H9 (cell line): Measurements from ENCODE around the gene STPG3. TPM values are rescaled to one million over a fixed set of nuclear protein-coding genes. Genes with fewer than 3 reads are reported as not detected.

Experiments used
- DNase-seq: peaks from one replicate; pipeline ENCODE4 v3.0.0-alpha.2; 2017
- H2AFZ ChIP-seq: one replicate; pipeline ENCODE4 v1.6.1; 2013; ENCODE audit warnings: mild to moderate bottlenecking, low read length, control low read depth, moderate library complexity
- H2AK5ac ChIP-seq: 2 replicates; pipeline ENCODE4 v1.6.1; 2013; ENCODE audit warnings: low read length, control low read depth, mixed read lengths; ENCODE audit not compliant: insufficient read length
- H2BK120ac ChIP-seq: one replicate; pipeline ENCODE4 v1.6.1; 2013; ENCODE audit warnings: low read depth, mild to moderate bottlenecking, low read length, control low read depth, inconsistent platforms; ENCODE audit not compliant: poor library complexity, severe bottlenecking
- H2BK12ac ChIP-seq: 2 replicates; pipeline ENCODE4 v1.6.1; 2013; ENCODE audit warnings: low read length, control low read depth, mixed read lengths, low read depth; ENCODE audit not compliant: insufficient read length
- H2BK15ac ChIP-seq: 2 replicates; pipeline ENCODE4 v1.6.1; 2013; ENCODE audit warnings: low read depth, low read length, control low read depth
- H2BK20ac ChIP-seq: one replicate; pipeline ENCODE4 v1.6.1; 2013; ENCODE audit warnings: low read depth, mild to moderate bottlenecking, low read length, control low read depth, inconsistent platforms; ENCODE audit not compliant: poor library complexity, severe bottlenecking
- H2BK5ac ChIP-seq: 2 replicates; pipeline ENCODE4 v1.6.1; 2013; ENCODE audit warnings: low read length, control low read depth, mixed read lengths; ENCODE audit not compliant: insufficient read length
- H3K14ac ChIP-seq: 2 replicates; pipeline ENCODE4 v1.6.1; 2013; ENCODE audit warnings: low read length, control low read depth; ENCODE audit not compliant: insufficient read depth
- H3K18ac ChIP-seq: 2 replicates; pipeline ENCODE4 v1.6.1; 2013; ENCODE audit warnings: low read depth, mild to moderate bottlenecking, mixed read lengths, low read length, control low read depth; ENCODE audit not compliant: insufficient read length
- H3K23ac ChIP-seq: 2 replicates; pipeline ENCODE4 v1.6.1; 2013; ENCODE audit warnings: low read length, control low read depth, mixed read lengths, low read depth; ENCODE audit not compliant: insufficient read length
- H3K23me2 ChIP-seq: 2 replicates; pipeline ENCODE4 v1.6.1; 2013; ENCODE audit warnings: low read depth, mild to moderate bottlenecking, mixed read lengths, low read length, control low read depth; ENCODE audit not compliant: insufficient read length, poor library complexity, severe bottlenecking
- H3K27ac ChIP-seq: 2 replicates; pipeline ENCODE4 v1.5.1; 2013; ENCODE audit warnings: low read length, control low read depth, mixed read lengths, low read depth; ENCODE audit not compliant: insufficient read length
- H3K27me3 ChIP-seq: 2 replicates; pipeline ENCODE4 v1.6.1; 2013; ENCODE audit warnings: low read length, control low read depth, inconsistent platforms; ENCODE audit not compliant: insufficient read depth
- H3K4ac ChIP-seq: 2 replicates; pipeline ENCODE4 v1.6.1; 2013; ENCODE audit warnings: low read depth, mild to moderate bottlenecking, control low read depth, inconsistent platforms, low read length, moderate library complexity
- H3K4me1 ChIP-seq: 2 replicates; pipeline ENCODE4 v1.6.1; 2013; ENCODE audit warnings: low read length, control low read depth, inconsistent platforms; ENCODE audit not compliant: insufficient read depth
- H3K4me2 ChIP-seq: 2 replicates; pipeline ENCODE4 v1.6.1; 2013; ENCODE audit warnings: low read length, control low read depth, mixed read lengths; ENCODE audit not compliant: insufficient read length, insufficient read depth
- H3K56ac ChIP-seq: 2 replicates; pipeline ENCODE4 v1.6.1; 2013; ENCODE audit warnings: low read depth, mild to moderate bottlenecking, mixed read lengths, low read length, control low read depth; ENCODE audit not compliant: insufficient read length
- H3K79me1 ChIP-seq: 2 replicates; pipeline ENCODE4 v1.6.1; 2013; ENCODE audit warnings: low read depth, mild to moderate bottlenecking, moderate library complexity, low read length, control low read depth, inconsistent platforms; ENCODE audit not compliant: insufficient read depth, poor library complexity, severe bottlenecking
- H3K79me2 ChIP-seq: 2 replicates; pipeline ENCODE4 v1.6.1; 2013; ENCODE audit warnings: low read length, control low read depth, inconsistent platforms; ENCODE audit not compliant: insufficient read depth
- H3K9ac ChIP-seq: 2 replicates; pipeline ENCODE4 v1.6.1; 2013; ENCODE audit warnings: low read length, control low read depth, mixed read lengths; ENCODE audit not compliant: insufficient read length; ENCODE audit errors: extremely low read depth
- H3K9me3 ChIP-seq: one replicate; pipeline ENCODE4 v1.6.1; 2013; ENCODE audit warnings: low read depth, low read length, inconsistent platforms; ENCODE audit not compliant: control insufficient read depth
- H3T11ph ChIP-seq: one replicate; pipeline ENCODE4 v1.6.1; 2013; ENCODE audit warnings: mild to moderate bottlenecking, low read length, control low read depth, inconsistent platforms
- H4K20me1 ChIP-seq: one replicate; pipeline ENCODE4 v1.6.1; 2013; ENCODE audit not compliant: control insufficient read depth, insufficient read length, insufficient read depth
- H4K5ac ChIP-seq: 2 replicates; pipeline ENCODE4 v1.6.1; 2013; ENCODE audit warnings: low read depth, mild to moderate bottlenecking, mixed read lengths, low read length, control low read depth; ENCODE audit not compliant: insufficient read length
- H4K8ac ChIP-seq: replicated peaks from 2 replicates; pipeline ENCODE4 v1.6.1; 2013; ENCODE audit warnings: low read length, control low read depth, mixed read lengths, low read depth; ENCODE audit not compliant: insufficient read length
- H4K91ac ChIP-seq: 2 replicates; pipeline ENCODE4 v1.6.1; 2013; ENCODE audit warnings: low read depth, mild to moderate bottlenecking, moderate library complexity, mixed read lengths, low read length, control low read depth; ENCODE audit not compliant: insufficient read length
- H3K27ac Mint-ChIP-seq, 3 experiments: 2 replicates in 2 of 3; 3 replicates in 1 of 3; pipeline ENCODE4 v1.8.0; 2020 to 2021; ENCODE audit warnings: mixed read lengths in 3 of 3, mild to moderate bottlenecking in 1 of 3, moderate library complexity in 1 of 3
- H3K27me3 Mint-ChIP-seq: 2 replicates; pipeline ENCODE4 v1.8.0; 2021; ENCODE audit warnings: low read depth, mild to moderate bottlenecking, moderate library complexity, mixed read lengths
- H3K36me3 Mint-ChIP-seq, 3 experiments: 2 replicates in 2 of 3; 3 replicates in 1 of 3; pipeline ENCODE4 v1.8.0; 2020 to 2021; ENCODE audit warnings: low read depth in 3 of 3, mixed read lengths in 3 of 3; ENCODE audit not compliant: insufficient read depth in 1 of 3
- H3K4me1 Mint-ChIP-seq, 2 experiments: 2 replicates each; pipeline ENCODE4 v1.8.0; 2020; ENCODE audit warnings: mixed read lengths in 2 of 2
- H3K4me3 Mint-ChIP-seq, 2 experiments: 2 replicates in 1 of 2; 3 replicates in 1 of 2; pipeline ENCODE4 v1.8.0; 2020 to 2021; ENCODE audit warnings: mild to moderate bottlenecking in 2 of 2, mixed read lengths in 2 of 2, moderate library complexity in 1 of 2
- H3K9me3 Mint-ChIP-seq, 2 experiments: 2 replicates in 1 of 2; 3 replicates in 1 of 2; pipeline ENCODE4 v1.8.0; 2020; ENCODE audit warnings: mild to moderate bottlenecking in 2 of 2, mixed read lengths in 2 of 2, moderate library complexity in 1 of 2
- CTCF ChIP-seq: fragments of 200-600 bp; sonication (generic); conservative IDR thresholded peaks from 3 replicates; pipeline ENCODE4 v1.8.0; 2021; ENCODE audit warnings: antibody characterized with exemption, mild to moderate bottlenecking
- WGBS: extraction: QIAGEN DNeasy Blood & Tissue Kit; methylation state at CpG from one replicate; pipeline ENCODE4 v1.1.7; 2013; ENCODE audit warnings: missing lambda C conversion rate, low lambda C conversion rate, mixed read lengths; ENCODE audit not compliant: insufficient read length; ENCODE audit errors: extremely low coverage; 5-methylcytosine and 5-hydroxymethylcytosine counted together
- total RNA-seq: library from RNA; stranded (reverse); gene quantifications from 2 replicates; pipeline ENCODE4 v1.2.1, GENCODE V29; 2021

STPG3 gene
- total RNA-seq, 1 experiment from 2014 or later, result not detected

GRCh38 chr9:137302449-137303150 is 51.5 kb downstream of the STPG3 start:
- Histone ChIP-seq H3K27me3 (no peaks in the 10 kb centered on the region; the same call in 1 of the 2 replicates), H2BK15ac (peak overlapping the region; percentile 16; the same call in 1 of the 2 replicates), H4K8ac (no peak overlapping the region), H3K79me1 (no peaks in the 10 kb centered on the region), H2BK12ac (no peak overlapping the region), H3K4me2 (peak overlapping the region; percentile 36), H3K14ac (0 out of 2 replicates have a peak overlapping the region, but pooled peaks have one; percentile 12), H3T11ph (no peak overlapping the region), H4K5ac (no peak overlapping the region), H2BK5ac (no peak overlapping the region), H3K79me2 (no peaks in the 10 kb centered on the region), H3K4me1 (peaks cover 2% of the 10 kb centered on the region; the same call in 1 of the 2 replicates), H3K9ac (no peak overlapping the region), H3K23me2 (peaks cover 5% of the 10 kb centered on the region), H2BK120ac (no peak overlapping the region), H2AFZ (no peak overlapping the region), H3K23ac (no peak overlapping the region), H3K4ac (no peak overlapping the region), H4K91ac (no peak overlapping the region), H3K56ac (no peak overlapping the region), H3K27ac (no peak overlapping the region), H3K18ac (no peak overlapping the region), H3K9me3 (no peaks in the 10 kb centered on the region), H2AK5ac (no peak overlapping the region), H4K20me1 (no peaks in the 10 kb centered on the region), H2BK20ac (no peak overlapping the region)
- Mint-ChIP-seq H3K4me3 (peak overlapping the region; percentile 40 to 65; a peak in 3 of 5 replicates), H3K27ac (no peak overlapping the region), H3K9me3 (peaks cover 0 to 2% of the 10 kb centered on the region in 2 experiments; a peak in 3 of 5 replicates), H3K27me3 (peaks cover 27% of the 10 kb centered on the region), H3K4me1 (peaks cover 26 to 44% of the 10 kb centered on the region in 2 experiments), H3K36me3 (peaks cover 0 to 2% (median 0%) of the 10 kb centered on the region in 3 experiments; a peak in 3 of 7 replicates)
- peak; percentile 75 for TF ChIP-seq CTCF
- peak; percentile 77 for DNase-seq
- WGBS, result no CpG with 5 or more reads among the region's 78 CpGs

Other genes with a start within 250 kb of the STPG3 start
- gene ABCA2, start 223.0 kb upstream of the STPG3 start, total RNA-seq, result 15.2 and 22.4 TPM in 2 replicates
- gene FUT7, start 219.2 kb upstream of the STPG3 start, total RNA-seq, result not detected in 2 replicates
- 51.8 and 57.6 TPM in 2 replicates for gene NPDC1, start 205.1 kb upstream of the STPG3 start, total RNA-seq
- 4.0 and 5.1 TPM in 2 replicates for gene ENTPD2, start 197.2 kb upstream of the STPG3 start, total RNA-seq
- gene SAPCD2, start 180.7 kb upstream of the STPG3 start, total RNA-seq, result 29.8 and 30.0 TPM in 2 replicates
- 5.6 and 6.6 TPM in 2 replicates for gene UAP1L1, start 173.8 kb upstream of the STPG3 start, total RNA-seq
- gene MAN1B1, start 164.3 kb upstream of the STPG3 start, total RNA-seq, result 32.7 and 34.9 TPM in 2 replicates
- 27.3 and 29.4 TPM in 2 replicates for gene DPP7, start 136.6 kb upstream of the STPG3 start, total RNA-seq
- 2.0 and 2.9 TPM in 2 replicates for gene GRIN1, start 112.1 kb upstream of the STPG3 start, total RNA-seq
- 0.55 and 0.96 TPM in 2 replicates for gene LRRC26, start 81.2 kb upstream of the STPG3 start, total RNA-seq
- not detected in 2 replicates for gene TMEM210, start 79.2 kb upstream of the STPG3 start, total RNA-seq
- gene ANAPC2, start 62.7 kb upstream of the STPG3 start, total RNA-seq, result 54.8 and 54.9 TPM in 2 replicates
- 69.2 and 69.4 TPM in 2 replicates for gene SSNA1, start 62.6 kb upstream of the STPG3 start, total RNA-seq
- gene TPRN, start 50.5 kb upstream of the STPG3 start, total RNA-seq, result 30.7 and 32.0 TPM in 2 replicates
- gene TMEM203, start 45.6 kb upstream of the STPG3 start, total RNA-seq, result 34.1 and 35.5 TPM in 2 replicates
- 44.1 and 45.3 TPM in 2 replicates for gene NDOR1, start 45.6 kb upstream of the STPG3 start, total RNA-seq
- 7.7 and 8.1 TPM in 2 replicates for gene RNF208, start 29.0 kb upstream of the STPG3 start, total RNA-seq
- 1.0 and 1.9 TPM in 2 replicates for gene CYSRT1, start 26.1 kb upstream of the STPG3 start, total RNA-seq
- 0.15 and 0.20 TPM in 2 replicates for gene RNF224, start 23.8 kb upstream of the STPG3 start, total RNA-seq
- not detected in 2 replicates for gene SLC34A3, start 20.4 kb upstream of the STPG3 start, total RNA-seq
- 378 and 386 TPM in 2 replicates for gene TUBB4B, start 10.0 kb upstream of the STPG3 start, total RNA-seq
- gene NELFB, start 4.0 kb downstream of the STPG3 start, total RNA-seq, result 71.4 and 71.7 TPM in 2 replicates
- gene TOR4A, start 26.4 kb downstream of the STPG3 start, total RNA-seq, result 5.9 and 6.2 TPM in 2 replicates
- 22.8 and 23.8 TPM in 2 replicates for gene NRARP, start 51.0 kb downstream of the STPG3 start, total RNA-seq
- gene EXD3, start 171.9 kb downstream of the STPG3 start, total RNA-seq, result 13.5 and 15.3 TPM in 2 replicates
- 1.8 and 2.0 TPM in 2 replicates for gene NOXA1, start 172.1 kb downstream of the STPG3 start, total RNA-seq
- gene ENTPD8, start 190.1 kb downstream of the STPG3 start, total RNA-seq, result 0.77 and 0.90 TPM in 2 replicates
- 46.3 and 51.0 TPM in 2 replicates for gene NSMF, start 208.0 kb downstream of the STPG3 start, total RNA-seq